ENCODE results near the gene ZNF516. TPM values are rescaled to one million over a fixed set of nuclear protein-coding genes. Genes with fewer than 3 reads are reported as not detected.

ZNF516 gene
- total and polyA plus RNA-seq, 10 of the 15 experiments (the other 5 are each of a cell fraction or from before 2014, with no cell fraction given): 2.0 to 32.0 (median 8.3) TPM

DNA sequence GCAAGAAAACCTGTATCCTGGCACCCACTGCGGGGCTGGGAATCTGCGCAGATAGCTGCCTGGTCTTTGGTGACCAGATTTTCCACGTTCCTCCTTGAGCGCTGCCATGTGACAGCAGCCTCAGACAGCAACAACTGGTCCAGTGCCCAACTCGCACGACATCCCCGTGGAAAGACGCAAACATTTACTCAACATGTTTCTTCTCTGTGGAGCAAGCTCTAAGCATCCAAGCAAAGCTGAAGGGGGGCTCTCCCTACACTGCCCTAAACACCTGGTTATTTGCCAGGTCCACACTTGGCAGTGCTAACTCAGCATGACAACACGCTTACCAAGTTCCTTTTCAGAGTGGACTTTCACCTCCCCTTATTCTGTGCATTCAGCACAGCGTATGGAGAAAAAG, 11.3 kb downstream of the ZNF516 start (continued):
- TF ChIP-seq, protein P1, sequence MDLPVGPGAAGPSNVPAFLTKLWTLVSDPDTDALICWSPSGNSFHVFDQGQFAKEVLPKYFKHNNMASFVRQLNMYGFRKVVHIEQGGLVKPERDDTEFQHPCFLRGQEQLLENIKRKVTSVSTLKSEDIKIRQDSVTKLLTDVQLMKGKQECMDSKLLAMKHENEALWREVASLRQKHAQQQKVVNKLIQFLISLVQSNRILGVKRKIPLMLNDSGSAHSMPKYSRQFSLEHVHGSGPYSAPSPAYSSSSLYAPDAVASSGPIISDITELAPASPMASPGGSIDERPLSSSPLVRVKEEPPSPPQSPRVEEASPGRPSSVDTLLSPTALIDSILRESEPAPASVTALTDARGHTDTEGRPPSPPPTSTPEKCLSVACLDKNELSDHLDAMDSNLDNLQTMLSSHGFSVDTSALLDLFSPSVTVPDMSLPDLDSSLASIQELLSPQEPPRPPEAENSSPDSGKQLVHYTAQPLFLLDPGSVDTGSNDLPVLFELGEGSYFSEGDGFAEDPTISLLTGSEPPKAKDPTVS (IDR thresholded peaks at IDR 0.05; ENCODE audit: low read depth, low read length): no peak
- TF ChIP-seq, protein P2, sequence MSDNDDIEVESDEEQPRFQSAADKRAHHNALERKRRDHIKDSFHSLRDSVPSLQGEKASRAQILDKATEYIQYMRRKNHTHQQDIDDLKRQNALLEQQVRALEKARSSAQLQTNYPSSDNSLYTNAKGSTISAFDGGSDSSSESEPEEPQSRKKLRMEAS (IDR thresholded peaks at IDR 0.05; ENCODE audit: low read depth, low read length): no peak

DNA sequence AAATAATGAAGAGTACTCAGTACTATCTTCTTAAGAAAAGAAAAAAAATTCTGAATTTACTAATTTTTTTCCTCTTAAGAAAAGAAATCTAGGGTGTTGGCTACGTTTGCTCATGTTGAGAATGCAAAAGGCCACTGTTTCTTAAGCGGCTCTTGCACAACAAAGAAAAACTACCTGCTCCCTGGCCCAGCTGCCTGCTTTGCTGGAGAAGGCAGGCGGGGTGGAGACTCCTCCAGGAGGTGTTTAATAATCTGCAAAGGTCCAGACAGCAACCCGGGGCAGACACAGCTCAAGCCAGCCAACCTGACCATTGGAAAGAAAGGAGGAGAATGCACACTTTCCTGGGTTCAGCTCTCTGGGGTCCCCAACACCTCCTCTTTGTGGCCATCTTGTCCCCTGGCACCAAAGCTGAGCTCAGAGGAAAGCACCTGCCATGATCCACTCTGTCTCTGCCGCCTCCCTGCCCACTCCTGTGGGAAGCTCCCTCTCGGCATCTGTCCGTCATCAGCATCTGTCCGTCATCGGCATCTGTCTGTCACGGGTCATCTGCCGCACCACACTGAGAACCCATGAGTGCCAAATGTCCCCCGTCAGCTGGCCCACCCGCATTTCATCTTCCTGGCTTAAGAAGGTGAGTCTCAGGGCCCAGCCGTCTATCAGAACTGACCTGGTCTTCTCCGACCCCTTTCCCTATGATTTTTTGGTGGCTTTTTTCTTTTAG, 11.9 kb downstream of the ZNF516 start:
- WGBS (ENCODE audit: insufficient coverage, insufficient replicate concordance, low lambda C conversion rate, missing lambda C conversion rate): 78% methylated on average over 15 of the region's 15 CpGs
- Histone ChIP-seq H3K79me2 (ENCODE audit: control insufficient read depth, insufficient read depth, low read length) (peaks cover 91% of the 10 kb centered on the region), H4K20me1 (ENCODE audit: control insufficient read depth, insufficient read depth) (0 out of 2 replicates have a peak, but pooled peaks cover 2% of the 10 kb centered on the region), H3K9ac (ENCODE audit: control insufficient read depth, insufficient read depth, low read length) (no peak overlapping the region), H2AFZ (ENCODE audit: control insufficient read depth, low read depth, low read length) (no peak overlapping the region), H3K9me3 (replicated peaks; ENCODE audit: control insufficient read depth, insufficient read depth, low read length) (no peaks in the 10 kb centered on the region), H3K36me3 (ENCODE audit: control insufficient read depth in 2 of 2, insufficient read depth in 2 of 2, low read length in 1 of 2) (peaks cover 6 to 7% of the 10 kb centered on the region in 2 experiments; a peak in 2 of 4 replicates), H3K27me3 (replicated peaks in 1 of 2; ENCODE audit: control insufficient read depth in 2 of 2, insufficient read depth in 2 of 2, low read length in 1 of 2) (no peaks in the 10 kb centered on the region), H3K4me2 (ENCODE audit: control insufficient read depth, insufficient read depth) (no peak overlapping the region), H3K27ac (ENCODE audit: control insufficient read depth, insufficient read depth) (no peak overlapping the region), H3K4me3 (no peak overlapping the region), H3K4me1 (ENCODE audit: control insufficient read depth, insufficient read depth, low read length) (peaks cover 27% of the 10 kb centered on the region)
- FAIRE-seq: no peak
- DNase-seq (ENCODE audit: low read depth, low spot score): no peak
- ChIA-PET RAD21 (ENCODE audit: unreplicated experiment) (no interaction called here), SMC1A (ENCODE audit: uncharacterized antibody, unreplicated experiment) (interaction anchor here (1.7 kb wide), 1 partner anchor 11 kb away, joined by 6 read pairs; no protein-coding TSS in a partner anchor), POLR2A (no interaction called here), CTCF (interaction anchor here (1.5 kb wide), 1 partner anchor 14 kb away, joined by 3 read pairs; no protein-coding TSS in a partner anchor)
- no peak for ATAC-seq
- intact Hi-C loops (cut with micrococcal nuclease; ENCODE audit: unreplicated experiment) (loop anchor here (10.0 kb wide), 1 partner anchor 1278 kb away; the partner anchor contains the start of gene PTGR3), in situ Hi-C loops (cut with MboI) (no loop called here)
- no TSS peak for BruUV-seq (replicated peaks)
- TF ChIP-seq STAT1 (conservative IDR thresholded peaks at IDR 0.05) (no peak), NFIC (IDR thresholded peaks at IDR 0.05; ENCODE audit: low read depth, low read length) (no peak), CHD2 (IDR thresholded peaks at IDR 0.05; ENCODE audit: borderline replicate concordance, low read depth, low read length) (no peak), POLR2A (IDR thresholded peaks at IDR 0.05; ENCODE audit: low read depth, low read length) (0 out of 2 replicates have a peak, but pooled peaks have one; percentile 21)

Measured in GM12878 (cell line).